OCI-LY3 (cell line): ENCODE data around the gene NBPF3.

ENCODE experiments used
- CTCF ChIP-seq: fragments of 200-600, 300-600 bp; sonication (generic); IDR thresholded peaks from 2 replicates; pipeline ENCODE4 v1.5.1; 2014; ENCODE audit warnings: antibody characterized with exemption, low read length, low read depth
- EZH2phosphoT487 ChIP-seq: fragments of 200-600 bp; shearing (Covaris generic); IDR thresholded peaks from 2 replicates; pipeline ENCODE4 v1.6.1; 2018; ENCODE audit warnings: antibody characterized with exemption, mixed run types, low read depth

GRCh38 chr1:21517161-21517589 lies 77.2 kb downstream of the NBPF3 start:
- TF ChIP-seq CTCF (no peak), EZH2phosphoT487 (no peak)
